K562 (cell line): ENCODE results near the gene FOXD3. TPM values are rescaled to one million over a fixed set of nuclear protein-coding genes. Genes with fewer than 3 reads are reported as not detected.

Source experiments
- ATAC-seq: fragments of 200-7000 bp; cut with Tn5 transposase; 3 replicates; pipeline ENCODE4 v1.9.1; 2020; ENCODE audit warnings: moderate library complexity
- BruUV-seq: library from RNA; stranded (reverse); fragments of 400-500 nt; replicated peaks from 2 replicates; lab custom pipeline; 2021; lab: Mats Ljungman, UMichigan
- CTCF ChIA-PET: fragments of 300-600 bp; formaldehyde crosslinking; extraction: SDS; loops from one replicate; lab custom pipeline; 2021; ENCODE audit warnings: low intra/inter-chr PET ratio; lab: Yijun Ruan, JAX
- POLR2A ChIA-PET: fragments of 300-600, 350-650 bp; sonication (Branson Sonifier 250); formaldehyde crosslinking; extraction: SDS; loops from one replicate; lab custom pipeline; 2021; ENCODE audit warnings: antibody characterized with exemption, inconsistent platforms; lab: Yijun Ruan, JAX
- DNase-seq, 4 experiments: peaks; one replicate each; pipeline versions ENCODE4 v3.0.0 to v3.0.0-alpha.2; 2011 to 2018; ENCODE audit warnings: low spot score in 3 of 4, mixed read lengths in 3 of 4; ENCODE audit errors: extremely low read depth in 1 of 4
- FAIRE-seq: peaks from 2 replicates; lab custom pipeline; 2011; peaks lifted over from hg19 to GRCh38; lab: Jason Lieb, UNC
- H2AFZ ChIP-seq: 2 replicates; pipeline ENCODE4 v1.6.0; 2011; ENCODE audit warnings: low read depth, low read length, control low read depth, inconsistent platforms
- H3K27ac ChIP-seq: fragments of 200-600 bp; 3 replicates; pipeline ENCODE4 v1.8.0; 2011; ENCODE audit warnings: low read depth, mild to moderate bottlenecking, control low read depth, inconsistent platforms, low read length, moderate library complexity, mixed read lengths; ENCODE audit errors: extremely low read depth
- H3K27me3 ChIP-seq, 2 experiments: fragments of 300-600 bp in 1 of 2; 2 replicates in 1 of 2; 3 replicates in 1 of 2; pipeline versions ENCODE4 v1.6.0 to v1.8.0; 2011; ENCODE audit warnings: inconsistent platforms in 2 of 2, low read length in 2 of 2, mild to moderate bottlenecking in 1 of 2, mixed read lengths in 1 of 2, moderate library complexity in 1 of 2; ENCODE audit not compliant: control insufficient read depth in 2 of 2, insufficient read depth in 2 of 2
- H3K36me3 ChIP-seq: fragments of 300-600 bp; 3 replicates; pipeline ENCODE4 v1.8.0; 2011; ENCODE audit warnings: mild to moderate bottlenecking, low read length, inconsistent platforms; ENCODE audit not compliant: control insufficient read depth, insufficient read depth
- H3K4me1 ChIP-seq, 2 experiments: fragments of 200-600 bp in 1 of 2; replicated peaks in 1 of 2; 2 replicates in 1 of 2; 3 replicates in 1 of 2; pipeline versions ENCODE4 v1.5.1 to v1.8.0; 2011; ENCODE audit warnings: inconsistent platforms in 2 of 2, low read length in 2 of 2, mild to moderate bottlenecking in 1 of 2, mixed read lengths in 1 of 2, moderate library complexity in 1 of 2; ENCODE audit not compliant: control insufficient read depth in 2 of 2, insufficient read depth in 2 of 2
- H3K4me2 ChIP-seq: 2 replicates; pipeline ENCODE4 v1.6.1; 2011; ENCODE audit warnings: low read length, control low read depth, inconsistent platforms, mixed read lengths; ENCODE audit not compliant: insufficient read depth
- H3K4me3 ChIP-seq: fragments of 200-600 bp; sonication (generic), shearing (Covaris generic); 2 replicates; pipeline ENCODE4 v1.5.1; 2016; ENCODE audit warnings: control low read depth, inconsistent platforms
- H3K79me2 ChIP-seq: fragments of 200-600 bp; 3 replicates; pipeline ENCODE4 v1.8.0; 2011; ENCODE audit warnings: low read length, inconsistent platforms; ENCODE audit not compliant: control insufficient read depth, insufficient read depth
- H3K9ac ChIP-seq, 2 experiments: 2 replicates each; pipeline versions ENCODE4 v1.6.0 to v1.6.1; 2011; ENCODE audit warnings: low read depth in 2 of 2, low read length in 2 of 2, control low read depth in 1 of 2, inconsistent platforms in 1 of 2, mild to moderate bottlenecking in 1 of 2, mixed read lengths in 1 of 2; ENCODE audit not compliant: insufficient read depth in 1 of 2
- H3K9me1 ChIP-seq: one replicate; pipeline ENCODE4 v1.6.0; 2011; ENCODE audit warnings: inconsistent platforms, mild to moderate bottlenecking, low read length, moderate library complexity; ENCODE audit not compliant: control insufficient read depth, insufficient read depth
- H3K9me3 ChIP-seq: replicated peaks from 2 replicates; pipeline ENCODE4 v1.5.1; 2011; ENCODE audit warnings: low read depth, low read length, inconsistent platforms; ENCODE audit not compliant: control insufficient read depth, insufficient read depth
- H4K20me1 ChIP-seq: replicated peaks from 2 replicates; pipeline ENCODE4 v1.6.1; 2011; ENCODE audit warnings: low read length, inconsistent platforms, mixed read lengths; ENCODE audit not compliant: control insufficient read depth, insufficient read depth
- CBX8 ChIP-seq: fragments of 200-600 bp; sonication (generic); IDR thresholded peaks from 2 replicates; pipeline ENCODE4 v1.6.1; 2012; ENCODE audit warnings: borderline replicate concordance, mixed run types, low read depth, mild to moderate bottlenecking, moderate library complexity, mixed read lengths, low read length, control low read depth, inconsistent platforms; ENCODE audit not compliant: poor library complexity, severe bottlenecking; ENCODE audit errors: extremely low read depth
- CHD2 ChIP-seq: IDR thresholded peaks from 2 replicates; pipeline ENCODE4 v1.6.1; 2011; ENCODE audit warnings: low read depth, low read length
- ELF4 ChIP-seq: fragments of 450-650 bp; formaldehyde crosslinking; IDR thresholded peaks from 2 replicates; pipeline ENCODE4 v1.4.0; 2022; ENCODE audit warnings: missing genetic modification characterization
- FOXM1 ChIP-seq, 2 experiments: fragments of 450-650 bp in 1 of 2; sonication (generic) in 1 of 2; formaldehyde crosslinking in 1 of 2; IDR thresholded peaks; 2 replicates each; pipeline versions ENCODE4 v1.6.1 to v1.9.0; 2017 to 2022; ENCODE audit warnings: low read depth in 2 of 2, mild to moderate bottlenecking in 2 of 2, missing genetic modification reagents in 1 of 2, moderate library complexity in 1 of 2
- HCFC1 ChIP-seq: IDR thresholded peaks from 2 replicates; pipeline ENCODE4 v1.6.1; 2012; ENCODE audit warnings: low read depth, low read length, improper control_type of control experiment
- HNRNPLL ChIP-seq: fragments of 200-400 bp; formaldehyde crosslinking; IDR thresholded peaks from 2 replicates; pipeline ENCODE4 v1.6.1; 2017; ENCODE audit warnings: low read length, low read depth, mild to moderate bottlenecking; ENCODE audit not compliant: poor library complexity, severe bottlenecking
- SIN3A ChIP-seq, 2 experiments: fragments of 150-350 bp in 1 of 2; IDR thresholded peaks; 2 replicates each; pipeline ENCODE4 v1.6.1; 2011 to 2016; ENCODE audit warnings: borderline replicate concordance in 2 of 2, low read depth in 2 of 2, low read length in 2 of 2, mild to moderate bottlenecking in 2 of 2, moderate library complexity in 2 of 2; ENCODE audit not compliant: control insufficient read depth in 1 of 2
- SMAD4 ChIP-seq: fragments of 250-450 bp; sonication (Bioruptor Pico); conservative IDR thresholded peaks from 2 replicates; pipeline ENCODE4 v1.8.0; 2021; ENCODE audit warnings: inconsistent platforms, mild to moderate bottlenecking, moderate library complexity
- SRSF7 ChIP-seq: fragments of 200-400 bp; formaldehyde crosslinking; optimal IDR thresholded peaks from 2 replicates; pipeline ENCODE3; 2017; ENCODE audit warnings: mild to moderate bottlenecking, low read depth, low read length
- TBP ChIP-seq: optimal IDR thresholded peaks from 2 replicates; pipeline ENCODE3; 2011; ENCODE audit warnings: low read depth, low read length, improper control_type of control experiment
- YY1 ChIP-seq, 3 experiments: IDR thresholded peaks; 2 replicates each; pipeline ENCODE4 v1.6.1; 2011; ENCODE audit warnings: low read length in 2 of 3, mild to moderate bottlenecking in 2 of 3, moderate library complexity in 2 of 3, borderline replicate concordance in 1 of 3, control low read depth in 1 of 3, low read depth in 1 of 3; ENCODE audit not compliant: insufficient read depth in 3 of 3, insufficient replicate concordance in 2 of 3, control insufficient read depth in 1 of 3, insufficient read length in 1 of 3; ENCODE audit errors: extremely low read depth in 1 of 3
- ZNF124 ChIP-seq: sonication (generic); formaldehyde crosslinking; IDR thresholded peaks from 2 replicates; pipeline ENCODE4 v1.8.1; 2022; ENCODE audit warnings: missing genetic modification reagents
- ZNF766 ChIP-seq: fragments of 200-800 bp; sonication (Bioruptor generic); conservative IDR thresholded peaks from 2 replicates; pipeline ENCODE4 v1.6.1; 2016; ENCODE audit warnings: missing genetic modification characterization, missing compliant biosample characterization
- WGBS: fragments of 100-300 bp; shearing (Covaris generic); methylation state at CpG from one replicate; pipeline ENCODE4 v1.1.6; 2016; ENCODE audit warnings: low coverage, mixed read lengths; ENCODE audit not compliant: insufficient coverage; ENCODE audit errors: missing lambda C conversion rate; 5-methylcytosine and 5-hydroxymethylcytosine counted together
- in situ Hi-C: fragments of 300-500 bp; cut with MboI; formaldehyde crosslinking; loops from 4 replicates; pipeline ENCODE4 v1.15.0; 2018; ENCODE audit warnings: inconsistent platforms, mixed read lengths
- intact Hi-C: fragments of 100-400 bp; cut with micrococcal nuclease; formaldehyde crosslinking; loops from 2 replicates; pipeline ENCODE4 v1.14.2; 2022
- polyA plus RNA-seq, 8 experiments: library from polyadenylated mRNA; depleted of rRNA in 4 of 8; stranded (reverse) in 5 of 8; unstranded in 3 of 8; fragments of >200 nt; fragmentation: Nextera tagmentation in 2 of 8; fragmentation: Illumina TruSeq in 1 of 8; extraction: Ambion mirVana in 2 of 8; extraction: Trizol in 1 of 8; gene quantifications; 2 replicates each; pipeline versions ENCODE4 v1.2.1 to v1.2.3, GENCODE V29; 2011 to 2014; ENCODE audit warnings: inconsistent platforms in 1 of 8, missing spikeins in 1 of 8
- total RNA-seq, 7 experiments: library from RNA; depleted of rRNA in 6 of 7; stranded (reverse); fragments of >200 nt in 6 of 7; fragmentation: Illumina TruSeq in 2 of 7; extraction: Trizol in 2 of 7; gene quantifications; 2 replicates each; pipeline versions ENCODE4 v1.2.1 to v1.2.3, GENCODE V29; 2011 to 2021; ENCODE audit warnings: low replicate concordance in 1 of 7
- TF ChIP-seq, protein P1 (sequence below), 2 experiments: fragments of 450-650 bp in 1 of 2; IDR thresholded peaks; 2 replicates each; pipeline ENCODE4 v1.6.1; 2011 to 2017; ENCODE audit warnings: low read depth in 2 of 2, antibody characterized with exemption in 1 of 2, borderline replicate concordance in 1 of 2, low read length in 1 of 2, mild to moderate bottlenecking in 1 of 2, mixed read lengths in 1 of 2; ENCODE audit not compliant: control insufficient read depth in 1 of 2

Gene FOXD3
- total and polyA plus RNA-seq, 9 of the 15 experiments (the other 6 are each of a cell fraction or from before 2014, with no cell fraction given) = 0.06 to 0.45 (median 0.10) TPM; not detected in 2

DNA sequence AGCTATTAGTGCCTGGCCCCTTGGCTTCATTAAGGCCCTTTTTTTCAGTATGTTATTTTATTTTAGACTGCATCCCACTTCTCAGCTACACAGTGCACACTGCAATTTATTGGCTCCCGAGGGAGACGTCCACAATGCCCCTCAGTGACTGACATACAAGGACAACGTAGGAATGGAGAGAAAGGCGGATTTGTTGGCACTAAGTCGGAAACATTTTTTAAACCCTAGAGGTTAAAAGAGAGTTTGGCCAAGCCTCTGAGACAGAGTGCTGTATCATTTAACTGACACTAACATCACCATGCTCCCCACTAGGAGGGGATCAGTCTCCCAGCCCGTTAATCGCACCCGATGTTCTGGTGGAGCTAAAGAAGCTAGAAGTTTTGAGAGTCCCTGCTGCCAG, 45.7 kb upstream of the FOXD3 start (continued):
- TF ChIP-seq, protein P1, sequence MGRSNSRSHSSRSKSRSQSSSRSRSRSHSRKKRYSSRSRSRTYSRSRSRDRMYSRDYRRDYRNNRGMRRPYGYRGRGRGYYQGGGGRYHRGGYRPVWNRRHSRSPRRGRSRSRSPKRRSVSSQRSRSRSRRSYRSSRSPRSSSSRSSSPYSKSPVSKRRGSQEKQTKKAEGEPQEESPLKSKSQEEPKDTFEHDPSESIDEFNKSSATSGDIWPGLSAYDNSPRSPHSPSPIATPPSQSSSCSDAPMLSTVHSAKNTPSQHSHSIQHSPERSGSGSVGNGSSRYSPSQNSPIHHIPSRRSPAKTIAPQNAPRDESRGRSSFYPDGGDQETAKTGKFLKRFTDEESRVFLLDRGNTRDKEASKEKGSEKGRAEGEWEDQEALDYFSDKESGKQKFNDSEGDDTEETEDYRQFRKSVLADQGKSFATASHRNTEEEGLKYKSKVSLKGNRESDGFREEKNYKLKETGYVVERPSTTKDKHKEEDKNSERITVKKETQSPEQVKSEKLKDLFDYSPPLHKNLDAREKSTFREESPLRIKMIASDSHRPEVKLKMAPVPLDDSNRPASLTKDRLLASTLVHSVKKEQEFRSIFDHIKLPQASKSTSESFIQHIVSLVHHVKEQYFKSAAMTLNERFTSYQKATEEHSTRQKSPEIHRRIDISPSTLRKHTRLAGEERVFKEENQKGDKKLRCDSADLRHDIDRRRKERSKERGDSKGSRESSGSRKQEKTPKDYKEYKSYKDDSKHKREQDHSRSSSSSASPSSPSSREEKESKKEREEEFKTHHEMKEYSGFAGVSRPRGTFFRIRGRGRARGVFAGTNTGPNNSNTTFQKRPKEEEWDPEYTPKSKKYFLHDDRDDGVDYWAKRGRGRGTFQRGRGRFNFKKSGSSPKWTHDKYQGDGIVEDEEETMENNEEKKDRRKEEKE (IDR thresholded peaks at IDR 0.05; ENCODE audit: borderline replicate concordance in 1 of 2, control insufficient read depth in 1 of 2, low read depth in 2 of 2, low read length in 1 of 2) = no peak
- TF ChIP-seq, all 486 proteins: peak for 0

DNA sequence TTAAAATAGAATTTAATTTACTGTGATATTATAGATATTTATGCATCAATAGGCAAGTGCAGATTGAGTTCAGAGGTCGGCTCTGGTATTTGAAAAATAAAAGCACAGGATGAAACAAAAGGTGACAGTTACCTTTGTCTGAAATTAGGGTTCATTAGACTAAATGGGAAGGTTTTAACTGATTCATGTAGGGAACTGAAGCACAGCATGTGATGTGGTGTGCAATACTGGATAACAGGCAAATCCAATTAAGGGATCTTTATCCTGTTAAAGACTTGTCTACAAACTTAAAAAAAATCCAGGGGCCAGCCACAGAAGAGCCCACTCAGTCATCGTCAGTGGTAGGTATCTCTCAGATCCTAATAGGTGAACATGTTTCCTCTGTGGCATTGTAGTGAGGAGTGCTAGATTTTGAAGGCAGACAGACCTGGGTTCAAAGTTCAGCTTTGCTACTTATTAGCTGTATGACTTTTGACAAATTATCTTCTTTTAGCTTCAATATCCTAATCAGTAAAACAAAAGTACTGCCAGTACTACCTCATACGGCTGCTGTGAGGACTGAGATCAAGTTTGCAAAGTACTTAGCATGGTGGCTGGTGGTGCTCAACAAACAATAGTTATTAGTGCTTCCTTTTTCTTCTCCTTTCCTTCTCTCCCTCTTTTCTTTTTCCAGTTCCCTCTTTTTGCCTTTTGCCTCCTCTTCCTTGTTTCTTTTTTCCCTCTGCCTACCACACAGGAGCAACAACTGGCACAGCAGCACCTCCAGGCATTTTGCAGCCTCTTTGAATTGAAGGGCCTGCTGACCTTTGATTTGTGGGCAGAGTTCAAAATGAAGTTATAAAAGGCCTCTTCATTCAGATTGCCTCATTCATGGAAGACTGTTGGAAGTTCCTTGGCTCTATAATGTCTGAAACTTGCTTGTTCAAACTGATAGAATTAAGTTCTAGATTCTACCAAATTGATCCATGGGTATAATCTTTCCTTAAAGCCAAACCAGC, 44.9 kb upstream of the FOXD3 start:
- in situ Hi-C loops (no loop called here), intact Hi-C loops (no loop called here)
- DNase-seq (no peak), FAIRE-seq (no peak), ATAC-seq (no peak)
- 0% methylated on average over 3 of the region's 3 CpGs for whole genome bisulfite sequencing
- no peak overlapping the region for H3K4me3 ChIP-seq
- POLR2A ChIA-PET = no interaction called here
- H3K4me1 ChIP-seq = no peaks in the 10 kb centered on the region
- H3K27ac ChIP-seq = no peak overlapping the region
- H3K9me1 ChIP-seq = no peaks in the 10 kb centered on the region
- no peaks in the 10 kb centered on the region for H4K20me1 ChIP-seq
- no peak overlapping the region for H3K4me2 ChIP-seq
- TF ChIP-seq HCFC1 = no peak
- TF ChIP-seq ELF4 (CRISPR knock-in tag) = no peak
- no peak for TF ChIP-seq CHD2
- no peak for TF ChIP-seq CBX8
- no peak for TF ChIP-seq YY1 (IDR thresholded peaks at IDR 0.05; ENCODE audit: borderline replicate concordance in 1 of 3, control insufficient read depth in 1 of 3, extremely low read depth in 1 of 3, insufficient read depth in 3 of 3, insufficient read length in 1 of 3, insufficient replicate concordance in 2 of 3, low read depth in 1 of 3, low read length in 2 of 3)
- no peak for TF ChIP-seq SMAD4
- no peak for TF ChIP-seq HNRNPLL
- TF ChIP-seq ZNF124 (CRISPR knock-in tag) = no peak
- no peak for TF ChIP-seq SIN3A (IDR thresholded peaks at IDR 0.05; ENCODE audit: borderline replicate concordance in 2 of 2, control insufficient read depth in 1 of 2, low read depth in 2 of 2, low read length in 2 of 2)
- TF ChIP-seq ZNF766 = no peak
- TF ChIP-seq TBP = no peak
- no peak for TF ChIP-seq FOXM1 (IDR thresholded peaks at IDR 0.05; ENCODE audit: low read depth)
- TF ChIP-seq FOXM1 (CRISPR knock-in tag; IDR thresholded peaks at IDR 0.05; ENCODE audit: low read depth) = no peak
- TF ChIP-seq SRSF7 = no peak
- no peak overlapping the region for H2AFZ ChIP-seq
- H3K9me3 ChIP-seq = no peaks in the 10 kb centered on the region
- no peaks in the 10 kb centered on the region for H3K79me2 ChIP-seq
- H3K9ac ChIP-seq = no peak overlapping the region
- CTCF ChIA-PET = no interaction called here
- H3K27me3 ChIP-seq = peaks cover 3% of the 10 kb centered on the region in 2 experiments; a peak in 3 of 5 replicates
- no peaks in the 10 kb centered on the region for H3K36me3 ChIP-seq
- BruUV-seq = no TSS peak
